ENCODE measurements around the gene SLC25A41.

Gene SLC25A41

DNA sequence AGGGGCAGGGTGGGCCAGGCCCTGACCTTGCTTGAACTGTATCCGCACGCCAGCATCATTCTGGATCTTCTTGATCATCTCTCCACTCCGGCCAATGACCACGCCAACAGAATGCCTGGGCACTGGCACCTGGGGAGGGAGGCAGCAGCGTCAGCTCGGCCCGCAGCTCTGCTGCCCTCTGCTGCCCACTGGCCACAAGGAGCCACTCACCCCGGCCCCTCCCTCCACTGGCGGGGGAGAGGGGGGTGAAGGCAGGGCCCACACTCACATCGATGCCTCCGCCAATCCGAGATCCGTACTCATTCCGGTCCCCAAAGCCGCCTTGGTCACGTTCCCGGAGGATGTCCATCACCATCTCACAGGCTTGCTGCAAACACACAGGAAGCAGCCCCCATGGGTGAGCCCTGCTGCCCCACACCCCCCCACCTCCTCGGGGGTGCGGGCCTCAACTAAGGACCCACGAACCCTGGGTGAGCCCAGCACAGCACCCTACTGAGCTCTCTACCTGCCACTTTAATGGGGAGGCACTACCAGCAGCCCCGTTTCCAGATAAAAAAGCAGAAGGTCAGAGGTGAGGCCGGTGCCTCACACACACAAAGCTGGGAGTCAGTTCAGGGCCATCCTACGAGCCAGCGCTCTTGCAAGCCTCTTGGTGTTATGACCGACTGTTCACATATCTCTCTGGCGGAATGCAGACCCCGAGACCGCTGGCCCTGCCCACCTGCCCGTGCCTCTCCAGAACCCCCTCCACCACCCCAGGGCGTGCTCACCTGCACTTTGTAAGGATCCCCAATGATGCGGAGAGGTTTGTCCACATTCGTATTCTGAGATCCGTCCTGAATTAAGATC, 15.6 kb downstream of the SLC25A41 start:
- H3K9me3 ChIP-seq (ENCODE audit: control insufficient read depth, low read length) = no peaks in the 10 kb centered on the region
- H3K36me3 ChIP-seq (ENCODE audit: control insufficient read depth, insufficient read depth, low read length) = peaks cover 72% of the 10 kb centered on the region
- peak overlapping the region; percentile 1 for H3K27ac ChIP-seq (ENCODE audit: insufficient read depth, low read depth, low read length, poor library complexity, severe bottlenecking)
- no peaks in the 10 kb centered on the region for H3K4me1 ChIP-seq (ENCODE audit: control insufficient read depth, insufficient read depth, low read length)
- 91 to 93% methylated on average over 33 of the region's 33 CpGs for WGBS, 2 experiments
- no peak overlapping the region for H3K4me3 ChIP-seq (ENCODE audit: insufficient read depth, low read depth, low read length)
- no peaks in the 10 kb centered on the region for H3K27me3 ChIP-seq (ENCODE audit: control insufficient read depth, insufficient read depth, low read length, poor library complexity, severe bottlenecking)

DNA sequence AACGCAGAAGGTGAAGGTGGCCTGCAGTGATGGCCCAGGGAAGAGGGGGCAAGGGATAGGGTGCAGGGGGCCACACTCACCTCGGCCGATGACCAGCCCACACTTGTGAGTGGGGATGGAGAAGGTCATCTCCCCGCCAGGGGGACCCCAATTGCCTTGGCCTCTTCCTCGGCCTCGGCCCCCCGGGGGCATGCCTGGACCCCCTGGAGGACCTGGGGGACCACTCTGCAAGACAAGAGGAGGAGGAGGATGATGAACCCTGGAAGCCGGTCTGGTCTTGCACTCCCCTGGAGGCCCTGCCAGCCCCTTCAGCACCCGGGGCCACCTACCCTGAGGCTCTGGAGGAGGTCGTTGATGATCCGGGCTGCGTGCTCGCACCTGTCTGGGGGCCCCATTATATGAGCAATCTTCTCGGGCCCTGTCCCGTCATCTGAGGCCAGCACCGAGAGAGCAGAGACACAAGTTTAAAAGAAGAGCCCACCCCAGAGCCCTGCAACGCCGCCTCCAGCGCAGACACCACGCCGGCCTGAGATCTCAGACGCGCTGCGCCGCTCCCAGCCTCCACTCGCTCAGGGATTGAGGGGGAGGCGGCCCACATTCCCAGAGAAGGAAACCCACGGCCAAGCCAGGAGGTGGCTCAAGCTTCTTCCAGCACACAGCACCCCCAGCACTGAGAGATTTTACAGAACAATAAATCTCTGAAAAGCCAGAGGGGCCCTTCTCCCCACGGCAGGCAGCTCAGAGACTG, 16.7 kb downstream of the SLC25A41 start:
- Histone ChIP-seq H3K36me3 (ENCODE audit: control insufficient read depth, insufficient read depth, low read length) (peaks cover 72% of the 10 kb centered on the region), H3K27ac (ENCODE audit: insufficient read depth, low read depth, low read length, poor library complexity, severe bottlenecking) (no peak overlapping the region), H3K9me3 (ENCODE audit: control insufficient read depth, low read length) (no peaks in the 10 kb centered on the region), H3K27me3 (ENCODE audit: control insufficient read depth, insufficient read depth, low read length, poor library complexity, severe bottlenecking) (no peaks in the 10 kb centered on the region), H3K4me3 (ENCODE audit: insufficient read depth, low read depth, low read length) (no peak overlapping the region), H3K4me1 (ENCODE audit: control insufficient read depth, insufficient read depth, low read length) (no peaks in the 10 kb centered on the region)
- 96 to 97% methylated on average over 29 of the region's 29 CpGs for WGBS, 2 experiments

DNA sequence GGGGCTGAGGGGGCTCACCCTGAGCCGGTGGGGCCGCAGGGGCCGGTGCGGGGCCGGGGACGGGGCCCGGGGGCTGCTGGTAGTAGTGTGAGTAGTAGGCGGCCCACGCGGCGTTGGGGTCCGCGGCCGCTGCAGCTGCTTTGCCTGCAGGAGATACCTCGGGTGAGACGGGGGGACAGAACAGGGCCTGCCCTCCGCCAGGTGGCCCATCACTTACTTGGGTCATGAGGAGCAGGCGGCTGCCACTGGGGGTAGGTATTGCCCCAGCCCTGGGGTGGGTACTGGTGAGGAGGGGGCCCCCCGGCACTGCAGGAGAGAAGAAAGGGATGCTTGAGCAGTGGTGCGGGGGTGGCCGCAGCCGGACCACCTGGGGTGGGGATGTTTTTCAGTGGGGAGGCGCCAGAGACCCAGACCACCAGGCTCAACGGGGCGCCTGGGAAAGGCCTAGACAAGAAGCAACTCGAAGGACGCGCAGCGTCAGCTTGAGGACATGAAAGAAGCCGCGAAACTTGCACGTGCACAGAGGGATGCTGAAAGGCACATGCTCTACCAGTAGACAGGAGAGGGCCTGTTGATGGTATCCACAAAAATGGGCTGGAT, 17.9 kb downstream of the SLC25A41 start:
- H3K4me3 ChIP-seq (ENCODE audit: insufficient read depth, low read depth, low read length) = no peak overlapping the region
- no peak overlapping the region for H3K27ac ChIP-seq (ENCODE audit: insufficient read depth, low read depth, low read length, poor library complexity, severe bottlenecking)
- 96 to 97% methylated on average over 32 of the region's 32 CpGs for WGBS, 2 experiments
- no peaks in the 10 kb centered on the region for H3K9me3 ChIP-seq (ENCODE audit: control insufficient read depth, low read length)
- peaks cover 66% of the 10 kb centered on the region for H3K36me3 ChIP-seq (ENCODE audit: control insufficient read depth, insufficient read depth, low read length)
- H3K4me1 ChIP-seq (ENCODE audit: control insufficient read depth, insufficient read depth, low read length) = no peaks in the 10 kb centered on the region
- H3K27me3 ChIP-seq (ENCODE audit: control insufficient read depth, insufficient read depth, low read length, poor library complexity, severe bottlenecking) = no peaks in the 10 kb centered on the region

DNA sequence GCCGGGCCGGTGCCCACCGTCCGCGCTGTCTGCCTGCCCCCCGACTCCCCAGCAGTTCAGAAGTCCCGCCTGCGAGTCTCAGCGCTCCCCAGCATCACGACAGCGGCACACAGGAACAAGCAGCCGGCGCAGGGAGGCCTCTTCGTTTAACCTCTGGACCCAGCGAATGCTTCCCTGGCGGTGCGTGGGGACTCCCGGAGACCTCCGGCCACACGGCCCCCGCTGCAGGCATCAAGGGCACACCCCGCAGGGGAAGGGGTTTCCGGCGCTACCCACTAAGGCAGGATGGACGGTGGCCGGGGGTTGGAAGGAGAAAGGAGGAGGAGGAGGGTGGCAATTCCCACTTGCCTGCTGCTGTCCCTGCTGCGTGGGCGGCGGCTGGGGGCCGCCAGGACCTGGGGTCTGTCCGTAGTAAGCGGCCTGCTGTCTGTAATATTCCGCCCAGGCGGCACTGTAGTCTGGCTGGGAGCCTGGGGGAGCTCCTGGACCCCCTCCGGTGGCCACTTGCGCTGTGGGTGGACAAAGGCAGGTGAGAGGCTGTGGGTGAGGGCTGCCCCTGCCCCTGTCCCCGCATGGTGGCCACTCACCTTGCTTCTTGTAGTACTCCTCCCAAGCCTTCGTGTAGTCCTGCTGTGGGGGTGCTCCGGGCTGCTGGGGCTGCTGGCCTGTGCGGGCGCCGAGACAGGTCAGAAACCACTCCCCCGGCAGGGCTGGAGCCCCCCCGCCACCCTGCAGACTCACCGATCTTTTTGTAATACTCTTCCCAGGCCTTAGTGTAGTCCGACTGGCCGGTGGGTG, 18.6 kb downstream of the SLC25A41 start:
- Histone ChIP-seq H3K27ac (ENCODE audit: insufficient read depth, low read depth, low read length, poor library complexity, severe bottlenecking) (no peak overlapping the region), H3K36me3 (ENCODE audit: control insufficient read depth, insufficient read depth, low read length) (peaks cover 59% of the 10 kb centered on the region), H3K9me3 (ENCODE audit: control insufficient read depth, low read length) (no peaks in the 10 kb centered on the region), H3K4me3 (ENCODE audit: insufficient read depth, low read depth, low read length) (no peak overlapping the region), H3K4me1 (ENCODE audit: control insufficient read depth, insufficient read depth, low read length) (no peaks in the 10 kb centered on the region), H3K27me3 (ENCODE audit: control insufficient read depth, insufficient read depth, low read length, poor library complexity, severe bottlenecking) (no peaks in the 10 kb centered on the region)
- 95 to 96% methylated on average over 47 of the region's 47 CpGs for WGBS, 2 experiments

DNA sequence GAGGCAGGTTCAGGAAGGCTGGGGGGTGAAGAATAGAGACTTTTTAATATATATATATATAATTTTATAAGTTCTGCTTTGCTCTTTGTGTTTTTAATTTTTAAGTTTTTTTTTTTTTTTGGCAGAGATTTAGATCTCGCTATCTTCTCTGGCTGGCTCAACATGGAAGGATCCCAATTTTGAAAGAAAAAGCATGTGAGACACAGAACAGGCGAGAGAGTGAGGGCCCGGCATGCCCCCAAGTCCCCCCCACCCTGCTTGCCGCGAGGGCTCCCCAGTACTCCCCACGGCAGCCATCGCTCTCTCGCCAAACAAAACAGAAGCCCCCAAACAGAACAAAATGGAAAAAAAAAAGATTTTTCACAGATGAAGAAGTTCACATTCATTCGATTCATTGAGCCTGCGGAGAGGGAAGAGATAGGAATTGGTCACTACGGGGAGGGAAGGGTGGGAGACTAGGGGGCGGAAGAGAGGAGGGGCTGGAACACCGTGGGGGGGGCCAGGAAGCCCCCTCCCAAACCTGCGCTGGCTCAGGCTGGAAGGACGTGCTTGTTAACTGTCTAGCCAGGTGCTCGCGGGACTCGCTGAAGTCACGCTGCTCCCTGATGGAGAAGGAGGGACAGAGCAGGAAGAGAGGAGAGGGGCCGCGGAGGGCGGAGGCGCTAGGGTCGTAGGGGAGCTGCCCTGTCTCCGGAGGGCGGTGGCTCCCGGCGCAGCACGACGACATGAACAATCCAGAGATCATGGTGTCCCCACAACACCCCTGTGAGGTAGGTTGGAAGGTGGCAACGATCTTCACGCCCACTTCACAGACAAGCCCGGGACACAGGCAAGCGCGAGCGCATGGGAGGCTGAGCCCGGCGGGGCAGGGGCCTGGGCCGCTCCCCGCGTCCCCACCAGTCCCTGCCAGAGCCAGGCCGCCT, 19.6 kb downstream of the SLC25A41 start:
- Histone ChIP-seq H3K36me3 (ENCODE audit: control insufficient read depth, insufficient read depth, low read length) (peaks cover 49% of the 10 kb centered on the region), H3K4me3 (ENCODE audit: insufficient read depth, low read depth, low read length) (no peak overlapping the region), H3K9me3 (ENCODE audit: control insufficient read depth, low read length) (no peaks in the 10 kb centered on the region), H3K27me3 (ENCODE audit: control insufficient read depth, insufficient read depth, low read length, poor library complexity, severe bottlenecking) (no peaks in the 10 kb centered on the region), H3K4me1 (ENCODE audit: control insufficient read depth, insufficient read depth, low read length) (no peaks in the 10 kb centered on the region), H3K27ac (ENCODE audit: insufficient read depth, low read depth, low read length, poor library complexity, severe bottlenecking) (no peak overlapping the region)
- WGBS, 2 experiments = 88 to 89% methylated on average over 41 to 42 of the region's 42 CpGs

DNA sequence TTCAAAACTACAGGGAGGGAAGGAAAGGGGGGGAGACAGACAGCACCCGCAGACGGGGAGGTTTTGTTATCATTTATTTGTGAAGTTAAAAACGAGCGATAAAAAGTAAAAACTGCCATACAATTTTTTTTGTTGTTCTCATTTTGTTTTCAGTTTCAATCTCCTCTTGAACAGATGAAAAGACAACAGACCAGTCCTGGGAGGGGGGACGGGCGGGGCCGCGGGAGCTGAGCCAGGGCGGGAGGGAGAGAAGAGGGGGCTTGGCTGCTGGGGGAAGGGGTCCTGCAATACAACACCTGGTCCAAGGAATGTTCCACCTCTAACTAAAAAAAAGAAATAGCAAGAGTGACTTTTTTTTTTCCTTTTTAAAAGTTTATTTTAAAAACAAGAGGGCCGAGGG, 20.3 kb downstream of the SLC25A41 start:
- Histone ChIP-seq H3K27ac (ENCODE audit: insufficient read depth, low read depth, low read length, poor library complexity, severe bottlenecking) (no peak overlapping the region), H3K27me3 (ENCODE audit: control insufficient read depth, insufficient read depth, low read length, poor library complexity, severe bottlenecking) (no peaks in the 10 kb centered on the region), H3K4me3 (ENCODE audit: insufficient read depth, low read depth, low read length) (no peak overlapping the region), H3K4me1 (ENCODE audit: control insufficient read depth, insufficient read depth, low read length) (no peaks in the 10 kb centered on the region), H3K36me3 (ENCODE audit: control insufficient read depth, insufficient read depth, low read length) (peaks cover 44% of the 10 kb centered on the region), H3K9me3 (ENCODE audit: control insufficient read depth, low read length) (no peaks in the 10 kb centered on the region)
- WGBS, 2 experiments = 94 to 97% methylated on average over 9 of the region's 10 CpGs

DNA sequence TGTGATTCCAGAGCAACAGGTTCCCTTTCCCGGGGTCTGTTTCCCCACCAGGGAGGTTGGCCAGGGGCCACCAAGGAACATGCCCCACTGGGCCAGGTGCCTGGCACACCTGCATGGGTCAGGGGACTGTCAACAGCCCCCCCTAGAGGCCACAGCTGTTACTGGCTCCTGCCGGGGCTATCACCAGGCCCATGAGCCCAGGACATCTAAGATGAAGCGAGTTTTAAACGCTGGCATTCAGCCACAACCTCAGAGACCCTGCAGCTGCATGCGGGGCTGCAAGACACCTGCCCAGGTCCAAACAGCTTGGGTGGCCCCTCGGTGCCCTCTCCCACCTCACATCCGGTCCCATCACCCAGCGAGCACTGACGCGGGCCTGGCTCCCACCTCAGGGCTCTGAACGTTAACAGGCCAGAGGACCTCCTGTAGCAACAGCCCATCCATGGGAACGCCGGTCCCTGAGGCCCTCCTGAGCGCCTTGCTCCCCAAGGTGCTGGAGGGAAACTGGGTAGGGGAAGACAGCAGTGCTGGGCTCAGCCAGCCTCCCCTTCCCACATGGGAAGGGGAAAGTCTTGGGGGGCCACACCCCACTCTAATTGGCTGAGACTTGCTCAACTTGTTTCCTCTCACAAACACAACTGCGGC, 21.0 kb downstream of the SLC25A41 start:
- H3K27me3 ChIP-seq (ENCODE audit: control insufficient read depth, insufficient read depth, low read length, poor library complexity, severe bottlenecking) = no peaks in the 10 kb centered on the region
- no peaks in the 10 kb centered on the region for H3K4me1 ChIP-seq (ENCODE audit: control insufficient read depth, insufficient read depth, low read length)
- H3K36me3 ChIP-seq (ENCODE audit: control insufficient read depth, insufficient read depth, low read length) = peaks cover 38% of the 10 kb centered on the region
- no peaks in the 10 kb centered on the region for H3K9me3 ChIP-seq (ENCODE audit: control insufficient read depth, low read length)
- 77 to 79% methylated on average over 15 of the region's 15 CpGs for WGBS, 2 experiments
- no peak overlapping the region for H3K4me3 ChIP-seq (ENCODE audit: insufficient read depth, low read depth, low read length)
- peak overlapping the region; percentile 8 for H3K27ac ChIP-seq (ENCODE audit: insufficient read depth, low read depth, low read length, poor library complexity, severe bottlenecking)

DNA sequence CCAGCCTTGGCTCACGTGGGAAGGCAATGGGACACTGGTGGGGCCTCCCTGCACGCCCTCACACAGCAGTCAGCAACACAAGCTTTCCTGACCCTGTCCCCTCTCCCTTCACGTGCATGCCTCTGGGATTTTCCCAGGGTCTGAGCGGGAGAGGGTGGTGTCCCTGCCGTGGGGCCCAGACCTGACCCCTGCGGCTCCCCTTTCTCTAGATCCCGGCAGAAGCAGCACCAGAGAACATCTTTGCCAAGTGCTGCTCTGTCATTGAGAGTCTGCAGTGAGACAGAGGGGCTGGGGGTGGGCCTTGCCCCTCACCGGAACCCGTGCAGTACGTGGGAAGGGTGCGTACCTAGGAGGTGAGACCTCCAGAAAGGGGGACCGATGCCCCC, 21.5 kb downstream of the SLC25A41 start:
- Histone ChIP-seq H3K27ac (ENCODE audit: insufficient read depth, low read depth, low read length, poor library complexity, severe bottlenecking) (no peak overlapping the region), H3K36me3 (ENCODE audit: control insufficient read depth, insufficient read depth, low read length) (peaks cover 32% of the 10 kb centered on the region), H3K9me3 (ENCODE audit: control insufficient read depth, low read length) (no peaks in the 10 kb centered on the region)

DNA sequence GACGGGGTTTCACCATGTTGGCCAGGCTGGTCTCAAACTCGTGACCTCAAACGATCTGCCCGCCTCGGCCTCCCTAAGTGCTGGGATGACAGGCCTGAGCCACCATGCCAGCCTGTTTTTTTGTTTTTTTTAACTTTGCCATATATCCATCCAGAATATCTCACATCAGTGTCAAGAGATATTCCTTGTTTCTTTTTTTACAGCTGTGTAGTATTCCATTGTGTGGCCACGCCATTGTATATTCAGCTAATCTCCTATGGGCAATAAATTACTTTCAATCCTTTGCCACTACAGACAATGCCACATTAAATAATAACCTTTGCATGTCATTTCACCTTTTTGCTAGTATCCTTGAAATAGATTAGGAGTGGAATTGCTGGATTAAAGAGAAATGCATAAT, 24.2 kb downstream of the SLC25A41 start:
- WGBS, 2 experiments = 92 to 97% methylated on average over 6 of the region's 6 CpGs
- no peaks in the 10 kb centered on the region for H3K4me1 ChIP-seq (ENCODE audit: control insufficient read depth, insufficient read depth, low read length)
- H3K9me3 ChIP-seq (ENCODE audit: control insufficient read depth, low read length) = no peaks in the 10 kb centered on the region
- no peak overlapping the region for H3K4me3 ChIP-seq (ENCODE audit: insufficient read depth, low read depth, low read length)
- no peaks in the 10 kb centered on the region for H3K27me3 ChIP-seq (ENCODE audit: control insufficient read depth, insufficient read depth, low read length, poor library complexity, severe bottlenecking)
- H3K36me3 ChIP-seq (ENCODE audit: control insufficient read depth, insufficient read depth, low read length) = peaks cover 5% of the 10 kb centered on the region
- no peak overlapping the region for H3K27ac ChIP-seq (ENCODE audit: insufficient read depth, low read depth, low read length, poor library complexity, severe bottlenecking)

More for the DNA sequence above, 21.5 kb downstream of the SLC25A41 start:
- H3K4me3 ChIP-seq (ENCODE audit: insufficient read depth, low read depth, low read length) = no peak overlapping the region
- no peaks in the 10 kb centered on the region for H3K4me1 ChIP-seq (ENCODE audit: control insufficient read depth, insufficient read depth, low read length)
- no peaks in the 10 kb centered on the region for H3K27me3 ChIP-seq (ENCODE audit: control insufficient read depth, insufficient read depth, low read length, poor library complexity, severe bottlenecking)
- 82 to 88% methylated on average over 12 of the region's 12 CpGs for WGBS, 2 experiments

All from ectodermal cell (in vitro differentiated cells).